RWPE2 (cell line): ENCODE data around the gene CCS.
A peak's percentile ranks its signal among the peaks of the same experiment; 100 is the strongest.

Experiments used
- ATAC-seq: fragments of 200-7000 bp; cut with Tn5 transposase; 3 replicates; pipeline ENCODE4 v1.9.1; 2021; ENCODE audit warnings: low read depth
- DNase-seq: peaks from one replicate; pipeline ENCODE4 v3.0.0-alpha.2; 2020; ENCODE audit warnings: low spot score
- H3K27ac ChIP-seq: fragments of 450-650 bp; 2 replicates; pipeline ENCODE4 v1.5.1; 2017; ENCODE audit warnings: mild to moderate bottlenecking; ENCODE audit not compliant: poor library complexity, severe bottlenecking
- H3K27me3 ChIP-seq: fragments of 250-450 bp; sonication (Bioruptor Pico); 2 replicates; pipeline ENCODE4 v1.5.1; 2021; ENCODE audit warnings: mild to moderate bottlenecking, moderate library complexity; ENCODE audit not compliant: insufficient read depth, poor library complexity, severe bottlenecking
- H3K36me3 ChIP-seq: fragments of 250-450 bp; sonication (Bioruptor Pico); 2 replicates; pipeline ENCODE4 v1.5.1; 2020; ENCODE audit warnings: low read depth, mild to moderate bottlenecking, moderate library complexity
- H3K4me1 ChIP-seq: fragments of 250-450 bp; sonication (Bioruptor Pico); 2 replicates; pipeline ENCODE4 v1.5.1; 2021; ENCODE audit warnings: mild to moderate bottlenecking, moderate library complexity; ENCODE audit not compliant: insufficient read depth, poor library complexity, severe bottlenecking
- H3K4me3 ChIP-seq: fragments of 250-450 bp; sonication (Bioruptor Pico); 2 replicates; pipeline ENCODE4 v1.5.1; 2021; ENCODE audit warnings: mild to moderate bottlenecking, moderate library complexity; ENCODE audit not compliant: severe bottlenecking
- H3K9me3 ChIP-seq: fragments of 250-450 bp; sonication (Bioruptor Pico); 2 replicates; pipeline ENCODE4 v1.5.1; 2021; ENCODE audit warnings: mild to moderate bottlenecking, moderate library complexity; ENCODE audit not compliant: severe bottlenecking
- CTCF ChIP-seq: fragments of 450-650 bp; IDR thresholded peaks from one replicate; pipeline ENCODE4 v1.5.1; 2017; ENCODE audit warnings: mild to moderate bottlenecking, moderate library complexity; ENCODE audit not compliant: poor library complexity, severe bottlenecking

Gene CCS

GRCh38 chr11:66546368-66546965 lies 46.5 kb upstream of the CCS start, which contains the start of gene ACTN3:
TSS of gene ACTN3 (plus strand) at chr11:66546903. CDS start at chr11:66546938, 35 bp downstream.
- no peaks in the 10 kb centered on the region for H3K9me3 ChIP-seq
- H3K27me3 ChIP-seq, result no peaks in the 10 kb centered on the region
- no peak for TF ChIP-seq CTCF
- no peak within 1 kb of the TSS for H3K27ac ChIP-seq
- no peaks in the 10 kb centered on the region for H3K4me1 ChIP-seq
- H3K4me3 ChIP-seq, result peak within 1 kb of the TSS; percentile 78
- no peak for ATAC-seq
- no peaks in the 10 kb centered on the region for H3K36me3 ChIP-seq
- DNase-seq, result no peak

- Histone ChIP-seq H3K9me3 (no peaks in the 10 kb centered on the region), H3K4me3 (no peak overlapping the region), H3K36me3 (no peaks in the 10 kb centered on the region), H3K27me3 (no peaks in the 10 kb centered on the region), H3K27ac (no peak overlapping the region), H3K4me1 (no peaks in the 10 kb centered on the region)
- ATAC-seq, result no peak
- DNase-seq, result peak; percentile 62
- no peak for TF ChIP-seq CTCF
Measured at GRCh38 chr11:66546966-66547661, 45.9 kb upstream of the CCS start.

GRCh38 chr11:66547662-66548009 lies 45.3 kb upstream of the CCS start:
- Histone ChIP-seq H3K4me1 (no peaks in the 10 kb centered on the region), H3K9me3 (no peaks in the 10 kb centered on the region), H3K27ac (no peak overlapping the region), H3K27me3 (no peaks in the 10 kb centered on the region), H3K4me3 (no peak overlapping the region), H3K36me3 (no peaks in the 10 kb centered on the region)
- DNase-seq (no peak), ATAC-seq (no peak)
- no peak for TF ChIP-seq CTCF

GRCh38 chr11:66548041-66548440 lies 44.9 kb upstream of the CCS start:
- Histone ChIP-seq H3K36me3 (no peaks in the 10 kb centered on the region), H3K4me3 (no peak overlapping the region), H3K27ac (no peak overlapping the region), H3K27me3 (no peaks in the 10 kb centered on the region), H3K9me3 (no peaks in the 10 kb centered on the region), H3K4me1 (no peaks in the 10 kb centered on the region)
- TF ChIP-seq CTCF, result no peak
- ATAC-seq (no peak), DNase-seq (no peak)
